Measurements from ENCODE around the gene DSC2. TPM values are rescaled to one million over a fixed set of nuclear protein-coding genes. Genes with fewer than 3 reads are reported as not detected.

Gene DSC2
- total and polyA plus RNA-seq, 2 of the 8 experiments (the other 6 are each of a cell fraction or from before 2014, with no cell fraction given) = 4.6 to 39.7 TPM

DNA sequence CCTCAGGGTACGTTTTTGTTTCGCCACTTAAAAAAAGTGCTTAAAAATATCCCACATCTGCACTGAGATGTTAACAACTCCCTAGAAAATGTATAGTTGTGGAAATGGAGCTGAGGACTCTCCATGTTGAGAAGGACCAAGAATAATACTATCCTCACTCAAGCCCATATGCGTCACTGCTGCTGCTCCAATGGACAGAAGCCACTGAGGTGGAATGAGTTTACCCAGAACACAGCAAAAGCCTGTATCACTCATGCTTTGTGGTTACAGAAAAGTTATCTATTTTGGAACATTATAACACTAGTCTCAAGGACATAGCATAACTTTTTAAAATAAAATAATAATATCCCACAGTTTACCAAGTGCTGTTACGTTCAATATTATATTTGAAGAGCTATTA, 91.6 kb downstream of the DSC2 start:
- Histone ChIP-seq H3K4ac (replicated peaks; ENCODE audit: insufficient read length, low read depth, low read length) (no peak overlapping the region), H2AFZ (ENCODE audit: low read length) (no peak overlapping the region), H3K9ac (replicated peaks in 1 of 4; ENCODE audit: extremely low read depth in 1 of 4, low read depth in 3 of 4, low read length in 3 of 4) (no peak overlapping the region), H2BK12ac (ENCODE audit: low read depth, low read length) (no peak overlapping the region), H3K23ac (ENCODE audit: insufficient read length) (no peak overlapping the region), H3K79me2 (ENCODE audit: control insufficient read depth in 1 of 2, insufficient read depth in 2 of 2, low read length in 2 of 2) (no peaks in the 10 kb centered on the region), H4K5ac (ENCODE audit: insufficient read length, low read depth, low read length) (no peak overlapping the region), H3K14ac (ENCODE audit: insufficient read length) (no peak overlapping the region), H3K4me2 (ENCODE audit: insufficient read depth in 1 of 2, low read depth in 2 of 2, low read length in 2 of 2) (no peak overlapping the region), H3K27me3 (replicated peaks in 1 of 4; ENCODE audit: control insufficient read depth in 3 of 4, extremely low read depth in 1 of 4, insufficient read depth in 3 of 4, low read length in 3 of 4) (no peaks in the 10 kb centered on the region), H3K23me2 (ENCODE audit: low read depth, low read length) (no peaks in the 10 kb centered on the region), H3K56ac (replicated peaks; ENCODE audit: insufficient read length, low read depth, low read length) (no peak overlapping the region), H2BK15ac (ENCODE audit: low read length) (no peak overlapping the region), H3K79me1 (ENCODE audit: low read depth, low read length) (no peaks in the 10 kb centered on the region), H4K91ac (replicated peaks; ENCODE audit: insufficient read length, low read length) (no peak overlapping the region), H3K9me3 (ENCODE audit: insufficient read depth in 2 of 2, low read depth in 1 of 2, low read length in 1 of 2) (no peaks in the 10 kb centered on the region), H3K36me3 (ENCODE audit: control insufficient read depth in 2 of 4, insufficient read depth in 4 of 4, low read length in 3 of 4) (no peaks in the 10 kb centered on the region), H3K18ac (ENCODE audit: extremely low read depth, low read length) (no peak overlapping the region), H2BK20ac (ENCODE audit: low read length) (no peak overlapping the region), H2BK5ac (ENCODE audit: low read depth, low read length) (no peak overlapping the region), H4K8ac (ENCODE audit: extremely low read depth, insufficient read depth, low read length) (no peak overlapping the region), H2BK120ac (replicated peaks; ENCODE audit: low read depth, low read length) (no peak overlapping the region), H3K27ac (ENCODE audit: low read depth, low read length) (no peak overlapping the region), H3K4me3 (ENCODE audit: extremely low read depth in 1 of 4, insufficient read depth in 2 of 4, low read depth in 3 of 4, low read length in 4 of 4) (no peak overlapping the region), H3K4me1 (replicated peaks in 1 of 4; ENCODE audit: control insufficient read depth in 3 of 4, insufficient read depth in 4 of 4, low read length in 3 of 4) (no peaks in the 10 kb centered on the region), H2AK5ac (ENCODE audit: low read depth, low read length) (no peak overlapping the region), H4K20me1 (replicated peaks in 1 of 2; ENCODE audit: control insufficient read depth in 1 of 2, insufficient read depth in 2 of 2, low read length in 2 of 2) (no peaks in the 10 kb centered on the region)
- CTCF ChIA-PET (ENCODE audit: partially characterized antibody) = interaction anchor here (1.0 kb wide), 1 partner anchor 414 kb away, joined by 3 read pairs; no protein-coding TSS in a partner anchor
- TF ChIP-seq EGR1 (IDR thresholded peaks at IDR 0.05; ENCODE audit: borderline replicate concordance, low read depth, low read length) (no peak), JUN (IDR thresholded peaks at IDR 0.05; ENCODE audit: low read depth, low read length) (no peak), EZH2 (IDR thresholded peaks at IDR 0.05; ENCODE audit: low read depth, low read length, severe bottlenecking) (no peak), TAF7 (optimal IDR thresholded peaks at IDR 0.05; ENCODE audit: borderline replicate concordance, low read depth, low read length) (no peak), RBBP5 (IDR thresholded peaks at IDR 0.05; ENCODE audit: borderline replicate concordance, low read depth, low read length) (no peak), KDM4A (IDR thresholded peaks at IDR 0.05; ENCODE audit: low read depth, low read length, severe bottlenecking) (no peak), ASH2L (IDR thresholded peaks at IDR 0.05; ENCODE audit: low read length) (no peak), YY1 (IDR thresholded peaks at IDR 0.05; ENCODE audit: low read depth, low read length) (no peak), SP4 (IDR thresholded peaks at IDR 0.05; ENCODE audit: low read length) (no peak), RAD21 (IDR thresholded peaks at IDR 0.05 in 1 of 2, conservative IDR thresholded peaks at IDR 0.05 in 1 of 2; ENCODE audit: low read depth in 2 of 2, low read length in 2 of 2) (no peak), SIN3A (conservative IDR thresholded peaks at IDR 0.05 in 1 of 2, IDR thresholded peaks at IDR 0.05 in 1 of 2; ENCODE audit: low read depth in 1 of 2, low read length in 2 of 2) (no peak)
- FAIRE-seq (no peak), DNase-seq (ENCODE audit: low read depth in 1 of 2, low spot score in 2 of 2) (no peak)
- POLR2A ChIA-PET (ENCODE audit: partially characterized antibody) = no interaction called here
- WGBS, 2 experiments (ENCODE audit: extremely low coverage in 1 of 2, insufficient coverage in 1 of 2, insufficient read length in 1 of 2, insufficient replicate concordance in 2 of 2, low coverage in 1 of 2, low lambda C conversion rate in 2 of 2, missing lambda C conversion rate in 1 of 2) = 91% methylated on average over 4 of the region's 4 CpGs; no CpG with 5 or more reads in 1 of the 2 experiments

Measured in H1 (cell line).